ENCODE measurements around the gene ACTR8.

Gene ACTR8

GRCh38 chr3:53817809-53818208 is 64.1 kb downstream of the ACTR8 start:
- TF ChIP-seq CTCF (IDR thresholded peaks at IDR 0.05): no peak
- Mint-ChIP-seq H3K9me3 (no peaks in the 10 kb centered on the region), H3K27me3 (ENCODE audit: low read depth, poor library complexity) (peaks cover 6% of the 10 kb centered on the region), H3K4me3 (no peak overlapping the region), H3K4me1 (no peaks in the 10 kb centered on the region), H3K27ac (peak overlapping the region; percentile 59), H3K36me3 (ENCODE audit: low read depth) (no peaks in the 10 kb centered on the region)
- DNase-seq: no peak

- no peaks in the 10 kb centered on the region for H3K9me3 Mint-ChIP-seq
- DNase-seq: no peak
- H3K27me3 Mint-ChIP-seq (ENCODE audit: low read depth, poor library complexity): peaks cover 6% of the 10 kb centered on the region
- no peak overlapping the region for H3K27ac Mint-ChIP-seq
- H3K4me3 Mint-ChIP-seq: no peak overlapping the region
- no peaks in the 10 kb centered on the region for H3K4me1 Mint-ChIP-seq
- no peak for TF ChIP-seq CTCF (IDR thresholded peaks at IDR 0.05)
- no peaks in the 10 kb centered on the region for H3K36me3 Mint-ChIP-seq (ENCODE audit: low read depth)
Measured at GRCh38 chr3:53817211-53817610, 64.7 kb downstream of the ACTR8 start.

Measured in nephron progenitor cell (in vitro differentiated cells).